Neural progenitor cell (in vitro differentiated cells): ENCODE data around the gene OSM.

Source experiments
- EZH2 ChIP-seq: fragments of 200-600 bp; sonication (generic); IDR thresholded peaks from 2 replicates; pipeline ENCODE4 v1.6.1; 2017; ENCODE audit warnings: antibody characterized with exemption, mild to moderate bottlenecking, moderate library complexity
- EZH2phosphoT487 ChIP-seq: fragments of 200-600 bp; sonication (generic); IDR thresholded peaks from 2 replicates; pipeline ENCODE4 v1.6.1; 2017; ENCODE audit warnings: antibody characterized with exemption
- TF ChIP-seq, protein P1 (sequence below): fragments of 200-600 bp; sonication (generic); IDR thresholded peaks from 2 replicates; pipeline ENCODE4 v1.5.1; 2017; ENCODE audit warnings: antibody characterized with exemption, mild to moderate bottlenecking

DNA sequence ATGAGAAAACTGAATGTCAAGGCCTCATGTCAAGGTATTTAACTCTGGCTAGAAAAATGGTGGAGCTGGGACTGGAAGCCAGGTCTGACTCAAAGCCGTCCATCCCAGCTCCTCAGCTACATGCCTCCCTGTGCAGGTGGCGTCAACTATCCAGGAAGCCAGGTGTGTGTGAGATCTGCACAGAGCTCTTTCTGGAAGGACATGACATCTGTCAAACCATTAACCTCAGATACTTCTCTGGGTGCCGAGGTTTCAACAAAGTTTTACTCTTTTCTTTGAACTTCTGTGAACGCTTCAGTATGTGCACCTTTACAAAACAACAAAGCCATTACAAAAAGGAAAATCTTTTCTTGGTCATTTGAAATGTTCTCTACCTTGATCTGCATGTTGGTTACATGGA is 29.7 kb upstream of the OSM start:
- TF ChIP-seq, protein P1, sequence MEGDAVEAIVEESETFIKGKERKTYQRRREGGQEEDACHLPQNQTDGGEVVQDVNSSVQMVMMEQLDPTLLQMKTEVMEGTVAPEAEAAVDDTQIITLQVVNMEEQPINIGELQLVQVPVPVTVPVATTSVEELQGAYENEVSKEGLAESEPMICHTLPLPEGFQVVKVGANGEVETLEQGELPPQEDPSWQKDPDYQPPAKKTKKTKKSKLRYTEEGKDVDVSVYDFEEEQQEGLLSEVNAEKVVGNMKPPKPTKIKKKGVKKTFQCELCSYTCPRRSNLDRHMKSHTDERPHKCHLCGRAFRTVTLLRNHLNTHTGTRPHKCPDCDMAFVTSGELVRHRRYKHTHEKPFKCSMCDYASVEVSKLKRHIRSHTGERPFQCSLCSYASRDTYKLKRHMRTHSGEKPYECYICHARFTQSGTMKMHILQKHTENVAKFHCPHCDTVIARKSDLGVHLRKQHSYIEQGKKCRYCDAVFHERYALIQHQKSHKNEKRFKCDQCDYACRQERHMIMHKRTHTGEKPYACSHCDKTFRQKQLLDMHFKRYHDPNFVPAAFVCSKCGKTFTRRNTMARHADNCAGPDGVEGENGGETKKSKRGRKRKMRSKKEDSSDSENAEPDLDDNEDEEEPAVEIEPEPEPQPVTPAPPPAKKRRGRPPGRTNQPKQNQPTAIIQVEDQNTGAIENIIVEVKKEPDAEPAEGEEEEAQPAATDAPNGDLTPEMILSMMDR, result no peak
- no peak for TF ChIP-seq EZH2
- TF ChIP-seq EZH2phosphoT487, result no peak
